ENCODE measurements around the gene NABP2. TPM values are rescaled to one million over a fixed set of nuclear protein-coding genes. Genes with fewer than 3 reads are reported as not detected.

Gene NABP2
- total and polyA plus RNA-seq, 9 donors, result 19.8 to 43.7 (median 28.9) TPM

- TF ChIP-seq EP300 (IDR thresholded peaks at IDR 0.05), result no peak
These were observed 25.3 kb upstream of the NABP2 start for GRCh38 chr12:56198836-56199235.

GRCh38 chr12:56202366-56202765, 21.8 kb upstream of the NABP2 start:
- no peak for DNase-seq
- TF ChIP-seq EP300 (IDR thresholded peaks at IDR 0.05), result no peak
- no peak for TF ChIP-seq POLR2A (IDR thresholded peaks at IDR 0.05)
- 33 to 45% (median 44%) methylated on average over 1 of the region's 1 CpG for WGBS, 3 donors
- no peak overlapping the region for H3K4me3 ChIP-seq
- intact Hi-C loops (cut with DNase I), result no loop called here
- H3K27ac ChIP-seq, result no peak overlapping the region
- no peaks in the 10 kb centered on the region for H3K4me1 ChIP-seq (ENCODE audit: insufficient read depth)
- H3K27me3 ChIP-seq, result no peaks in the 10 kb centered on the region
- no peaks in the 10 kb centered on the region for H3K9me3 ChIP-seq
- no peaks in the 10 kb centered on the region for H3K36me3 ChIP-seq

More at GRCh38 chr12:56198836-56199235, 25.3 kb upstream of the NABP2 start:
- H3K36me3 ChIP-seq, result no peaks in the 10 kb centered on the region
- no peak overlapping the region for H3K27ac ChIP-seq
- H3K27me3 ChIP-seq, result no peaks in the 10 kb centered on the region
- no peak overlapping the region for H3K4me3 ChIP-seq
- DNase-seq, result no peak
- intact Hi-C loops (cut with DNase I), result loop anchor here in 1 of 4 donors (10.0 kb wide), 2 partner anchors 96 to 266 kb away; partner anchors contain the start of gene SPRYD4
- peaks cover 1% of the 10 kb centered on the region for H3K4me1 ChIP-seq (ENCODE audit: insufficient read depth)
- no peaks in the 10 kb centered on the region for H3K9me3 ChIP-seq
- WGBS, 3 donors, result 9 to 14% (median 12%) methylated on average over 1 of the region's 1 CpG

- H3K27me3 ChIP-seq, result no peaks in the 10 kb centered on the region
- no peak overlapping the region for H3K27ac ChIP-seq
- WGBS, 3 donors, result 41 to 47% (median 42%) methylated on average over 2 of the region's 2 CpGs
- no peak for DNase-seq
- no peak overlapping the region for H3K4me3 ChIP-seq
- no peaks in the 10 kb centered on the region for H3K36me3 ChIP-seq
- intact Hi-C loops (cut with DNase I), result no loop called here
- no peaks in the 10 kb centered on the region for H3K9me3 ChIP-seq
- H3K4me1 ChIP-seq (ENCODE audit: insufficient read depth), result no peaks in the 10 kb centered on the region
- no peak for TF ChIP-seq POLR2A (IDR thresholded peaks at IDR 0.05)
- TF ChIP-seq EP300 (IDR thresholded peaks at IDR 0.05), result no peak
- no peak for TF ChIP-seq CTCF (IDR thresholded peaks at IDR 0.05)
These were observed 21.3 kb upstream of the NABP2 start for GRCh38 chr12:56202838-56203237.

GRCh38 chr12:56204275-56204674, 19.9 kb upstream of the NABP2 start:
- Histone ChIP-seq H3K36me3 (no peaks in the 10 kb centered on the region), H3K27me3 (no peaks in the 10 kb centered on the region), H3K4me1 (ENCODE audit: insufficient read depth) (no peaks in the 10 kb centered on the region), H3K9me3 (no peaks in the 10 kb centered on the region), H3K27ac (no peak overlapping the region), H3K4me3 (no peak overlapping the region)
- intact Hi-C loops (cut with DNase I), result no loop called here
- no peak for DNase-seq
- TF ChIP-seq POLR2A (IDR thresholded peaks at IDR 0.05), result no peak
- TF ChIP-seq EP300 (IDR thresholded peaks at IDR 0.05), result no peak

- TF ChIP-seq EP300 (IDR thresholded peaks at IDR 0.05) (no peak), POLR2A (IDR thresholded peaks at IDR 0.05) (no peak), CTCF (IDR thresholded peaks at IDR 0.05) (no peak)
- Histone ChIP-seq H3K9me3 (no peaks in the 10 kb centered on the region), H3K36me3 (peaks cover 2% of the 10 kb centered on the region), H3K4me1 (ENCODE audit: insufficient read depth) (no peaks in the 10 kb centered on the region), H3K27me3 (no peaks in the 10 kb centered on the region), H3K4me3 (no peak overlapping the region), H3K27ac (no peak overlapping the region)
- intact Hi-C loops (cut with DNase I), result no loop called here
- DNase-seq, result no peak
These were observed 18.7 kb upstream of the NABP2 start for GRCh38 chr12:56205445-56205844.

- WGBS, 3 donors, result 54 to 57% (median 55%) methylated on average over 14 of the region's 14 CpGs
- Histone ChIP-seq H3K4me3 (no peak overlapping the region), H3K9me3 (no peaks in the 10 kb centered on the region), H3K27ac (no peak overlapping the region), H3K4me1 (ENCODE audit: insufficient read depth) (no peaks in the 10 kb centered on the region), H3K36me3 (peaks cover 2% of the 10 kb centered on the region), H3K27me3 (no peaks in the 10 kb centered on the region)
- DNase-seq, result peak; percentile 31 to 54 (median 43)
- TF ChIP-seq POLR2A (IDR thresholded peaks at IDR 0.05) (no peak), CTCF (IDR thresholded peaks at IDR 0.05) (peak in 2 of 3 donors; percentile 16 to 21)
- intact Hi-C loops (cut with DNase I), result no loop called here
These were observed 17.5 kb upstream of the NABP2 start for GRCh38 chr12:56206452-56207166.

Data from ovary (tissue), 9 donors.